HG02588 (cell line): ENCODE results near the gene IMPDH2.

Experiments used
- ATAC-seq: cut with Tn5 transposase; IDR thresholded peaks from one replicate; pipeline ENCODE4 v1.9.1; 2021; ENCODE audit warnings: mild to moderate bottlenecking, moderate library complexity; ENCODE audit not compliant: unreplicated experiment

Gene IMPDH2

GRCh38 chr3:48984663-48985062, 44.5 kb downstream of the IMPDH2 start:
- no peak for ATAC-seq

GRCh38 chr3:48983096-48983495, 46.1 kb downstream of the IMPDH2 start:
- ATAC-seq = no peak

DNA sequence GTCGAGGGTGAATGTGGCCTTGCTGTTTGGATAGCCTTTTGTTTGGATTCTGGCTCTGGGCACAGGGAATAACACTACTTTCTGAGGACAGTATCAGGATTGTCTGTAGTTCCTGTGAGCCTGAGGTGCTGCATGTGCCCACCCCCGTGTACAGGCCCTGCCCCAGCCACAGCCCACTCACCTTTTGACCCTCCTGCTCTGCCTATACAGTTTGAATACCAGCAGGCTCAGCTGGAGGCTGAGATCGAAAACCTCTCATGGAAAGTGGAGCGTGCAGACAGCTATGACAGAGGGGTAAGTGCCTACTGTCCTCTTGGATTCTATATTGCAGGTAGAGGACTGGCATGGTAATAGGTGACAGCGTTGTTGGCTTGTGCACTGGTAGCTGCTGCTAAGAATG, 46.5 kb downstream of the IMPDH2 start:
- no peak for ATAC-seq

DNA sequence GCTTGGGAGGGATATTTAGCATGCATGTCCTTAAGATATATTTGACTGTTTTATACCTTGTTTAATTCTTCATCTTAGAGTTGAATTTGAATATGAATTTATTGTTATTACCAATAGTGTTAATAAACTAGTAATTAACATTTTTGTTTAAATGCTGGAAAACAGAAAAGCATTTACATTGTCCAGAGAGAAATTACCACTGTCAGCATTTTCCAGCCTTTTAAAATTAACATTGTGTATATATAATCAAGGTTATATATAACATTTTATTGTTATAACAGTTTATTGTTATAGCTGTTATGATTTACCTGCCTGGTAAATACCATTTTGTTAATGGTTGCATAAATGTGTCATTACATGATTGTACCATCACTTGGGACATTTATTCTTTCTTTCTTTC, 47.2 kb downstream of the IMPDH2 start:
- no peak for ATAC-seq

DNA sequence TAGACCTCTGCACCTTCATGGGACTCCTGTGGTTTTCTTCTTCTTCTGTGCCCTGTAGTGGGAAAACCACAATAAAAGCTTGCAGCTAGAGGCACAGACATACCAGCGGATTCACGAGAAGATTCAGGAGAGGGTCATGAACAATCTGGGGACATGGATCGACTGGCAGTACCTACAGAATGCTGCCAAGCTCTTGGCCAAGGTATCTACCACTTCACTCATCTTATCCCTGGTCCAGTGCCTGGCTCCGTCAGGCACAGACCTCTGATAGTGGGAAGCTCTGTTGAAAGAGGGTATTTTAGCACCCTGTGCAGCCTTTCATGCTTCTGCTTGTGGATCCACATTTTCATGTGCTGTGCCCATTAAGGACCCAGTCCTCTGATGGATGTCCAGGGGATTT, 48.9 kb downstream of the IMPDH2 start:
- no peak for ATAC-seq

- no peak for ATAC-seq
Observed at GRCh38 chr3:48979451-48979850, 49.7 kb downstream of the IMPDH2 start.
